CD14-positive monocyte (primary cell): ENCODE results near the gene CFAP43. TPM values are rescaled to one million over a fixed set of nuclear protein-coding genes. Genes with fewer than 3 reads are reported as not detected.

Experiments used
- DNase-seq, 3 donors: peaks; one replicate each; pipeline ENCODE4 v3.0.0-alpha.2; 2011 to 2022
- H2AFZ ChIP-seq: 2 replicates; pipeline ENCODE4 v1.6.0; 2012; ENCODE audit warnings: mild to moderate bottlenecking, low read depth, low read length, inconsistent platforms; ENCODE audit not compliant: insufficient read depth, poor library complexity, severe bottlenecking
- H3K27ac ChIP-seq, 2 donors: 1 replicate in 1 of 2; 2 replicates in 1 of 2; pipeline ENCODE4 v1.5.1; 2012 to 2013; ENCODE audit warnings: low read length in 2 of 2, control low read depth in 1 of 2, inconsistent platforms in 1 of 2, low read depth in 1 of 2, mild to moderate bottlenecking in 1 of 2
- H3K27me3 ChIP-seq, 2 donors: one replicate each; pipeline versions ENCODE4 v1.6.0 to v1.6.1; 2011 to 2013; ENCODE audit warnings: low read length in 2 of 2; ENCODE audit not compliant: control insufficient read depth in 2 of 2, insufficient read depth in 2 of 2
- H3K36me3 ChIP-seq, 2 donors: replicated peaks in 1 of 2; 1 replicate in 1 of 2; 2 replicates in 1 of 2; pipeline versions ENCODE4 v1.5.1 to v1.6.1; 2012 to 2013; ENCODE audit warnings: low read length in 2 of 2, control low read depth in 1 of 2, inconsistent platforms in 1 of 2, mild to moderate bottlenecking in 1 of 2; ENCODE audit not compliant: insufficient read depth in 2 of 2, control insufficient read depth in 1 of 2
- H3K4me1 ChIP-seq, 2 donors: 1 replicate in 1 of 2; 2 replicates in 1 of 2; pipeline versions ENCODE4 v1.5.1 to v1.6.1; 2012 to 2013; ENCODE audit warnings: low read length in 2 of 2, control low read depth in 1 of 2, inconsistent platforms in 1 of 2, mild to moderate bottlenecking in 1 of 2, moderate library complexity in 1 of 2; ENCODE audit not compliant: insufficient read depth in 2 of 2, control insufficient read depth in 1 of 2
- H3K4me2 ChIP-seq: replicated peaks from 2 replicates; pipeline ENCODE3; 2012; ENCODE audit warnings: low read length, moderate library complexity, mild to moderate bottlenecking; ENCODE audit not compliant: poor library complexity, severe bottlenecking; ENCODE audit errors: extremely low read depth
- H3K4me3 ChIP-seq, 3 experiments: fragments of 200-600 bp in 1 of 3; sonication (generic) in 1 of 3; replicated peaks in 1 of 3; 1 replicate in 2 of 3; 2 replicates in 1 of 3; pipeline ENCODE4 v1.5.1; 2011 to 2013; ENCODE audit warnings: low read length in 3 of 3, mild to moderate bottlenecking in 3 of 3, control low read depth in 2 of 3, low read depth in 2 of 3, inconsistent platforms in 1 of 3, moderate library complexity in 1 of 3
- H3K79me2 ChIP-seq: 2 replicates; pipeline ENCODE4 v1.6.0; 2012; ENCODE audit warnings: mild to moderate bottlenecking, control low read depth, inconsistent platforms, low read length, moderate library complexity; ENCODE audit not compliant: insufficient read depth
- H3K9ac ChIP-seq: 2 replicates; pipeline ENCODE4 v1.6.0; 2017; ENCODE audit warnings: low read length, mild to moderate bottlenecking; ENCODE audit not compliant: insufficient read depth, poor library complexity, severe bottlenecking
- H3K9me3 ChIP-seq, 2 donors: replicated peaks in 1 of 2; 1 replicate in 1 of 2; 2 replicates in 1 of 2; pipeline versions ENCODE4 v1.5.1 to v1.6.1; 2012 to 2013; ENCODE audit warnings: low read length in 2 of 2, control low read depth in 1 of 2; ENCODE audit not compliant: control insufficient read depth in 1 of 2, insufficient read depth in 1 of 2
- H4K20me1 ChIP-seq: 2 replicates; pipeline ENCODE4 v1.6.0; 2012; ENCODE audit warnings: mild to moderate bottlenecking, low read length, control low read depth, moderate library complexity; ENCODE audit not compliant: insufficient read depth
- H3K27ac Mint-ChIP-seq, 7 donors: one replicate each; pipeline ENCODE4 v1.8.0; 2020; ENCODE audit warnings: mild to moderate bottlenecking in 7 of 7, mixed read lengths in 7 of 7, moderate library complexity in 6 of 7, inconsistent platforms in 2 of 7
- H3K27me3 Mint-ChIP-seq, 3 donors: one replicate each; pipeline ENCODE4 v1.8.0; 2021 to 2022; ENCODE audit warnings: low read depth in 3 of 3, mild to moderate bottlenecking in 3 of 3, mixed read lengths in 3 of 3, moderate library complexity in 3 of 3, inconsistent platforms in 1 of 3
- H3K36me3 Mint-ChIP-seq, 2 donors: one replicate each; pipeline ENCODE4 v1.8.0; 2020; ENCODE audit warnings: mixed read lengths in 2 of 2, inconsistent platforms in 1 of 2, mild to moderate bottlenecking in 1 of 2
- H3K4me1 Mint-ChIP-seq: one replicate; pipeline ENCODE4 v1.8.0; 2020; ENCODE audit warnings: mild to moderate bottlenecking, mixed read lengths
- H3K4me3 Mint-ChIP-seq, 2 donors: one replicate each; pipeline ENCODE4 v1.8.0; 2020; ENCODE audit warnings: mild to moderate bottlenecking in 2 of 2, mixed read lengths in 2 of 2, moderate library complexity in 1 of 2
- H3K9me3 Mint-ChIP-seq, 7 donors: one replicate each; pipeline ENCODE4 v1.8.0; 2020 to 2022; ENCODE audit warnings: mixed read lengths in 7 of 7, mild to moderate bottlenecking in 6 of 7, moderate library complexity in 6 of 7, inconsistent platforms in 2 of 7
- CTCF ChIP-seq: fragments of 200-600 bp; IDR thresholded peaks from one replicate; pipeline ENCODE4 v1.8.0; 2022; ENCODE audit warnings: antibody characterized with exemption, mild to moderate bottlenecking
- WGBS: methylation state at CpG from one replicate; pipeline ENCODE4 v1.1.5; 2013; ENCODE audit warnings: missing lambda C conversion rate; ENCODE audit not compliant: insufficient coverage; 5-methylcytosine and 5-hydroxymethylcytosine counted together
- intact Hi-C, 2 donors: fragments of 100-400 bp; cut with micrococcal nuclease; formaldehyde crosslinking; loops; one replicate each; pipeline versions ENCODE4 v1.15.0 to v1.15.1; 2023
- polyA plus RNA-seq, 3 donors: library from polyadenylated mRNA; depleted of rRNA in 1 of 3; unstranded in 2 of 3; stranded (reverse) in 1 of 3; fragments of 300-500 nt in 2 of 3; fragments of >200 nt in 1 of 3; fragmentation: Illumina TruSeq in 2 of 3; gene quantifications; 1 replicate in 2 of 3; 2 replicates in 1 of 3; pipeline ENCODE4 v1.2.3, GENCODE V29; 2012 to 2021

CFAP43 gene
- polyA plus RNA-seq, 3 donors, result 0.06 TPM; not detected in 2

- no CpG with 5 or more reads among the region's 2 CpGs for WGBS
- TF ChIP-seq CTCF, result no peak
- Histone ChIP-seq H3K4me3 (no peak overlapping the region), H3K27me3 (no peaks in the 10 kb centered on the region), H3K36me3 (no peaks in the 10 kb centered on the region), H3K79me2 (no peaks in the 10 kb centered on the region), H3K4me2 (no peak overlapping the region), H4K20me1 (no peaks in the 10 kb centered on the region), H3K9ac (no peak overlapping the region), H2AFZ (no peak overlapping the region), H3K27ac (no peak overlapping the region), H3K9me3 (no peaks in the 10 kb centered on the region), H3K4me1 (no peaks in the 10 kb centered on the region)
- intact Hi-C loops, result no loop called here
- H3K4me3 Mint-ChIP-seq, result no peak overlapping the region
- H3K4me1 Mint-ChIP-seq, result no peaks in the 10 kb centered on the region
- no peak overlapping the region for H3K27ac Mint-ChIP-seq
- no peaks in the 10 kb centered on the region for H3K36me3 Mint-ChIP-seq
- H3K9me3 Mint-ChIP-seq, result no peaks in the 10 kb centered on the region
- DNase-seq, result no peak
- peaks cover 0 to 8% (median 0%) of the 10 kb centered on the region in 3 donors for H3K27me3 Mint-ChIP-seq
Measured at GRCh38 chr10:104090611-104091010, 141.6 kb downstream of the CFAP43 start.

DNA sequence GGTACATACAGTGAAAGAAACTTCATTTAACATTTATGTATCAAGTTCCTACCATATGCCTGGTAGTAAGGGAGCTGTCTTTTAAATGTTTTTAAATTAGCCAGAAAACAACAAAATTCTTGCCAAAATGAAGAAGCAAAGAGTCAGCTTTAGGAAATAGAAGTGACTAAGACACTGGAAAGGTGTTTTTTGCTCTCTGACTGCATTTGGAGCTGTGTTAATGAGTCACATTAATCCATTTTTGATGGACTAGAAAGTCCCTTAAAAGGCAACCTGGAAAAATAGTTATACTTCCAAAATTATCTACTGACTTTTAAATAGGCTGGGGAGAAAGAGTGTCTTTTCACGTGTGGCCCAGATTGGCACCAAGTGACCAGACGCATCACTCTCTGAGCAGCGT, 142.5 kb downstream of the CFAP43 start:
- Histone ChIP-seq H3K4me2 (no peak overlapping the region), H3K27me3 (no peaks in the 10 kb centered on the region), H2AFZ (no peak overlapping the region), H3K9me3 (no peaks in the 10 kb centered on the region), H3K79me2 (no peaks in the 10 kb centered on the region), H3K4me3 (no peak overlapping the region), H3K4me1 (no peaks in the 10 kb centered on the region), H3K27ac (no peak overlapping the region), H3K36me3 (no peaks in the 10 kb centered on the region), H4K20me1 (no peaks in the 10 kb centered on the region), H3K9ac (no peak overlapping the region)
- no peak for TF ChIP-seq CTCF
- no peak overlapping the region for H3K4me3 Mint-ChIP-seq
- H3K27me3 Mint-ChIP-seq, result peaks cover 0 to 8% (median 2%) of the 10 kb centered on the region in 3 donors
- WGBS, result 100% methylated on average over 1 of the region's 3 CpGs
- DNase-seq, result peak in 1 of 3 donors; percentile 46
- no peaks in the 10 kb centered on the region for H3K9me3 Mint-ChIP-seq
- H3K36me3 Mint-ChIP-seq, result no peaks in the 10 kb centered on the region
- H3K4me1 Mint-ChIP-seq, result no peaks in the 10 kb centered on the region
- no peak overlapping the region for H3K27ac Mint-ChIP-seq
- intact Hi-C loops, result no loop called here
